ENCODE results near the gene RASA3.

RASA3 gene

GRCh38 chr13:113930671-113931637, 201.5 kb downstream of the RASA3 start:
- Histone ChIP-seq H3K4me3 (no peak overlapping the region), H3K27ac (no peak overlapping the region)
- TF ChIP-seq CTCF (IDR thresholded peaks at IDR 0.05), result no peak
- peak; percentile 73 for DNase-seq (ENCODE audit: low spot score)

DNA sequence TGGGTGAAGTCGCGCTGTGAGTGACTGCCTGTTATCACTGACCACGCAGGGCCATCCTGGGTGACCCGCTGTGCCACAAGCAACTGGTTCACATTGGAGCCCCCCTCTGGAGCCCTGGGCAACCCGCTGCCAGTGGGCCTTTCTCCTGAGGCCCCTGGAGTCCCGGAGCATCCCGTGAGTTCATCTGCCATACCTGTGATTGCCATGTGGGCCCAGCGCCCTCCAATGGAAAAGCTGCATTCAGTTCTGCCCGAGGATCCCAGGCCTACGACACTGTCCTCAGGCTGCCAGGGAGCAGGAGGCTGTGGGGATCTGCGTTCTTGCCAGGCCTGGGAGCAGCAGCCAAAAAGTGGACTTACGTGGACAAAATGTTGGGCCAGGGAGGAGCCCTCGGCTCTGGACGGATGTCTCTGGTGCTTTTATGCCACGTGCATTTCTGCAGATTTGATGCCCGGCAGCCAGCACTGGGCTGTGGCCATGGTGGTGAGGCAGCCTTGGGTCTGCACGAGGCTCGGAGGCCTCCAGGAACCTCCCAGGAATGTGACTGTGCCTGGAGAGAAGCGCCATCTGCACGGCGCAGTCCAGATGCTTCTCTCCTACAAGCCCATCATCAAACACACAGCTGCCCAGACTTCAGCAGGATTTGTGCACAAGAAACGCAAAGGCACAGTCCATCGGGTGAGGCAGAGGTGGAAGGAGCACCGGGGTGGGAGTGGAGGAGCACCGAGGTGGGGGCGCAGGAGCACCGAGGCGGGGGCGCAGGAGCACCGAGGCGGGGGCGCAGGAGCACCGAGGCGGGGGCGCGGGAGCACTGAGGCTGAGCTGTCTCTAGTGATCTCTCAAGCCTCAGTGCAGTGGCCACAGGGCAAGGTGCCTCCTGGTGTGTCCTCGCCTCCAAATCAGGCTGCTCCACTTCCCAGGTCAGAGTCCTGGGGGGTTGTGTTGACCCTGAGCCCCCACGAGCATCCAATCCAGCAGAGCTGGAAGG, 202.5 kb downstream of the RASA3 start:
- peak; percentile 76 for DNase-seq (ENCODE audit: low spot score)
- H3K27ac ChIP-seq, result peak overlapping the region; percentile 74 to 76

DNA sequence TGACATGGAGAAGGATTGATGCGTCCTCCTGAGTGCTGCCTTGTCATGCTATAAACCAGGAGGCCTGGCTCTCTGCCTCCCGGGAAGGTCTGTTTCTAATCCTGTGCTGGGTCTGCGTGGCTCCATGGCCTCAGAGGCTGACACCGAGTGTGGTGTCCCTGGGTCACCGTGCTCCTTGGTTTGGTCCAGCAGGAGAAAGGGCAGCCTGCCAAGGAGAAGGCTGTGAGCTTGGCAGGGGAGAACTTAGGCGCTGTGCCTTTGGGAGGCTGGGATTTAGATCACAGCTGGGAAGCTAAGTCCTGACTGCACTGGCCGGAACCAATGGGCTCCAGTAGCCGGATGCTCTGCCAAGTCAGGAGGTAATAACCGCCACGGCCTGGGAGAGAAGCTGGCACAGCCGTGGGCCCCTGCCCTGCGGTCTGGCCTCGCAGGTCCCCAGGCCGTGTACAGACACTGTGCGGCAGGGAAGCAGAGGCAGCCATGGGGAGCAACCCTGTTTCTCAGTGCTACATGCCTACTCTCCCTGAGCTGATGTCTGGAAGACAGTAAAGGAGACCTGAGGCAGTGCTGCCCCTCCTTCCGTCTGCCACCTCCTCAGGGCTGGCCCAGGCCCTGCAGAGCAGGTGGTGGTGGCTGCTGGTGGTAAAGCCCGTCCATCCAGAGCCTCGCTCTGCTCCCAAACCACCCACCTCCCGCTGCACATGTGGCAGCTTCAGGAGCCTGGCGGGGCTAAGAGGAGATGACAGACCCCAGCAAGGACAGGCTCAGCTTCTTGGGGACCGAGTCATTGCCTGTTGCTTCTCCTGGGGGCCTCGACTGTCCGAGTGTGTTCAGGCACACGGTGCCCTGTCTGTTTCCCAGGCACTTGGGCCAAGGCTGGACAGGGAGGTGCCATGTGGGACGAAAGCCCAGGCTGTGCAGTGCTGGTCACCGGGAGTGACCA, 203.5 kb downstream of the RASA3 start:
- H3K27ac ChIP-seq, result peak overlapping the region; percentile 74 to 76
- no peak for TF ChIP-seq CTCF (IDR thresholded peaks at IDR 0.05)
- peak overlapping the region; percentile 1 for H3K4me3 ChIP-seq
- DNase-seq (ENCODE audit: low spot score), result peak; percentile 93

More for the DNA sequence above, 202.5 kb downstream of the RASA3 start:
- no peak for TF ChIP-seq CTCF (IDR thresholded peaks at IDR 0.05)
- no peak overlapping the region for H3K4me3 ChIP-seq
